ENCODE data around the gene C15orf62. TPM values are rescaled to one million over a fixed set of nuclear protein-coding genes. Genes with fewer than 3 reads are reported as not detected.

Gene C15orf62
- total RNA-seq, 2 donors from 2014 or later, result 0.46 to 0.57 TPM

DNA sequence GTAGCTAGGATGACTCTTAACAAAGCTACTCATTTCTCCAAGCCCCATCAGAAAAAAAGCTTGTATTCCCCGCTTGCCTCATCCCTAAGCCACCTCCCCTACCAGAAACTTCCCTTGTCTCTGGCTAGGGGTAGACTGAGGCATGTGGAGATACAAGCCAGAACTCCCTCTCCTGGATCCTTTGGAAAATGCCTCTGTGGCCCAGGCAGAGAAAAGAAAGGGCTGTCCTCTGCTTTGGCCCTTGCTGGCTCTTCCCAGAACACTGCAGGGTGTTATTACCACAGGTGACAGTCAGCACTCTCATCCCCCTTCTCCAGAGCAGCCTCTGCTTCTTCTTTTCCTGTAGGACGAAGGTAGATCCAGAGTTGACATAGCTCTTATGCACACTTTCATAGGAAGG is 29.9 kb upstream of the C15orf62 start:
- H3K4me3 ChIP-seq (ENCODE audit: low read length), result no peak overlapping the region
- no peak overlapping the region for H3K27ac ChIP-seq (ENCODE audit: low read depth, low read length)
- WGBS, 2 experiments (ENCODE audit: insufficient coverage in 1 of 2, insufficient read length in 1 of 2), result 94% methylated on average over 2 of the region's 2 CpGs; no CpG with 5 or more reads in 1 of the 2 experiments
- H3K36me3 ChIP-seq (ENCODE audit: control insufficient read depth, insufficient read depth, low read length), result peaks cover 82% of the 10 kb centered on the region
- no peaks in the 10 kb centered on the region for H3K27me3 Mint-ChIP-seq (ENCODE audit: insufficient read depth)
- no peaks in the 10 kb centered on the region for H3K9me3 ChIP-seq (ENCODE audit: control insufficient read depth, low read length)
- no peak overlapping the region for H3K9ac ChIP-seq (ENCODE audit: extremely low read depth, low read length, poor library complexity, severe bottlenecking)
- no peaks in the 10 kb centered on the region for H3K27me3 ChIP-seq (ENCODE audit: control insufficient read depth, insufficient read depth, low read length, poor library complexity, severe bottlenecking)
- no peak overlapping the region for H3K4me3 Mint-ChIP-seq
- H3K4me1 Mint-ChIP-seq, result peaks cover 14% of the 10 kb centered on the region
- TF ChIP-seq, protein P1, sequence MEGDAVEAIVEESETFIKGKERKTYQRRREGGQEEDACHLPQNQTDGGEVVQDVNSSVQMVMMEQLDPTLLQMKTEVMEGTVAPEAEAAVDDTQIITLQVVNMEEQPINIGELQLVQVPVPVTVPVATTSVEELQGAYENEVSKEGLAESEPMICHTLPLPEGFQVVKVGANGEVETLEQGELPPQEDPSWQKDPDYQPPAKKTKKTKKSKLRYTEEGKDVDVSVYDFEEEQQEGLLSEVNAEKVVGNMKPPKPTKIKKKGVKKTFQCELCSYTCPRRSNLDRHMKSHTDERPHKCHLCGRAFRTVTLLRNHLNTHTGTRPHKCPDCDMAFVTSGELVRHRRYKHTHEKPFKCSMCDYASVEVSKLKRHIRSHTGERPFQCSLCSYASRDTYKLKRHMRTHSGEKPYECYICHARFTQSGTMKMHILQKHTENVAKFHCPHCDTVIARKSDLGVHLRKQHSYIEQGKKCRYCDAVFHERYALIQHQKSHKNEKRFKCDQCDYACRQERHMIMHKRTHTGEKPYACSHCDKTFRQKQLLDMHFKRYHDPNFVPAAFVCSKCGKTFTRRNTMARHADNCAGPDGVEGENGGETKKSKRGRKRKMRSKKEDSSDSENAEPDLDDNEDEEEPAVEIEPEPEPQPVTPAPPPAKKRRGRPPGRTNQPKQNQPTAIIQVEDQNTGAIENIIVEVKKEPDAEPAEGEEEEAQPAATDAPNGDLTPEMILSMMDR (conservative IDR thresholded peaks at IDR 0.05), result peak; percentile 60
- peak; percentile 54 for DNase-seq
- H3K27ac Mint-ChIP-seq, result peak overlapping the region; percentile 42
- H3K9me3 Mint-ChIP-seq, result no peaks in the 10 kb centered on the region
- peaks cover 54% of the 10 kb centered on the region for H3K36me3 Mint-ChIP-seq (ENCODE audit: low read depth)
- no peaks in the 10 kb centered on the region for H3K4me1 ChIP-seq (ENCODE audit: control insufficient read depth, insufficient read depth, low read length)

DNA sequence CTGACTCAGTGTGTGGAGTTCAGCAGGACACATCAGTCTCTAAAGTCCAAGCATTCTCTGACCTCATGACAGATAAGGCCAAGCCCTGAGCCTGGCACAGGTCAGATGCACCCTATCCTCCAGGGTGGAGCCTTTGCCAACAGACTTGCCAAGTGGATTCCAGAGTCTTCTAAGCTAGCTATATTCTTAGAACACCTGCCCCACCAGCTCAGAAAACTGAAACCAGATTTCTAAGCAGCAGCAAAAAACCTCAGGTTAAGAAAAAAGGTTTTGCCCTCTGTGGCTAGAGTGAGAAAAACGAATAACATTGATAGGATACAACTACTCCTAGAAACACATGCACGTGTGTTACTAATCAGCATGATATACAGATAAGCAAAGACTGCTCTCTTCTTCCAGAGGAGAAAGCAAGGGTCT is 26.3 kb upstream of the C15orf62 start:
- Histone ChIP-seq H3K36me3 (ENCODE audit: control insufficient read depth, insufficient read depth, low read length) (peaks cover 56% of the 10 kb centered on the region), H3K9me3 (ENCODE audit: control insufficient read depth, low read length) (no peaks in the 10 kb centered on the region), H3K4me1 (ENCODE audit: control insufficient read depth, insufficient read depth, low read length) (no peaks in the 10 kb centered on the region), H3K27me3 (ENCODE audit: control insufficient read depth, insufficient read depth, low read length, poor library complexity, severe bottlenecking) (no peaks in the 10 kb centered on the region), H3K9ac (ENCODE audit: extremely low read depth, low read length, poor library complexity, severe bottlenecking) (no peak overlapping the region), H3K27ac (ENCODE audit: low read depth, low read length) (no peak overlapping the region), H3K4me3 (ENCODE audit: low read length) (no peak overlapping the region)
- DNase-seq, result no peak
- 86 to 100% methylated on average over 2 of the region's 2 CpGs for WGBS, 2 experiments (ENCODE audit: insufficient coverage in 1 of 2, insufficient read length in 1 of 2)
- Mint-ChIP-seq H3K4me1 (peaks cover 11% of the 10 kb centered on the region), H3K36me3 (ENCODE audit: low read depth) (peaks cover 24% of the 10 kb centered on the region), H3K27me3 (ENCODE audit: insufficient read depth) (no peaks in the 10 kb centered on the region), H3K9me3 (no peaks in the 10 kb centered on the region), H3K4me3 (no peak overlapping the region), H3K27ac (no peak overlapping the region)
- TF ChIP-seq, protein P1 (conservative IDR thresholded peaks at IDR 0.05), result no peak

DNA sequence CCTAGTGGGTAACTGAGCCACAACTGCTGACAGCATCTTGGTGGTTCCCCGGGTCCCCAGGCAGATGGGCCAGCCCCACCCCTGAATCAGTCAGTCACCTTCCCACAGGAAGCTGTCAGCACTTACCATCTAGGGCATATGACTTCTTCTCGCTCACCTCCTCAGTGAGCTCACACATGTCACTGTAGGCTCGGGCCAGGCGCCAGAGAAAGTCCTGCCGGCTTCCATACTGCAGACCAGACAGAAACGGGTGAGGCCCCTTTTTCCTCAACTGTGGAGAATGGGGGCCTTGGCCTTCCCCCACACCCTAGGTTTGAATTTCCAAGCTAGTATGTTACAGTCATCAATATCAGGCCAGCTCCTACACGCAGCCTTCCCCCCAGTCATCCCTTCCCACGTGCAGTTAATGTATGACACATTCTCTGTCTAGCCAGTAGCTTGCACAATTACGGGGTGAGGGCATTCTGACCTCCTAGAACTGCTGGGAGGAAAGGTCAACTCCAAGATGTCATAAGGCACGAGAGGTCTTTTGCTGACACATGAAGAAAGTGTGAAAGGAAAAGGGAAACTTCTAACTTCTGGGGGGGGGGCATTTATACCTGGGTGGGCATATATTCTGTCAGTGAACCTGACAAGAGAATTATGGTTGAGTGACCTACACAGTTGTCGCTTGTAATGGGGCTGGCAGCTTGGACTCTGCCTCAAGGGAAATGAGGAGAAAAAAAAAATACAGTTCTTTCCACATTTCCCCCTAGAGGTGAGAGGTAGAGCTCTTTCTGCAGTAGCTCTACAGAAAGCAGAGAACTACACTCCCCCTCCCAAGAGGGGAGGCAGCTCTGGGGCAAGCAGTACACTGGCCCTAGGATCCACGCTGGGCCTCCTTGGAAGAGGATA is 25.6 kb upstream of the C15orf62 start:
- H3K4me3 Mint-ChIP-seq, result no peak overlapping the region
- Histone ChIP-seq H3K36me3 (ENCODE audit: control insufficient read depth, insufficient read depth, low read length) (peaks cover 52% of the 10 kb centered on the region), H3K27ac (ENCODE audit: low read depth, low read length) (no peak overlapping the region), H3K27me3 (ENCODE audit: control insufficient read depth, insufficient read depth, low read length, poor library complexity, severe bottlenecking) (no peaks in the 10 kb centered on the region), H3K4me3 (ENCODE audit: low read length) (no peak overlapping the region), H3K4me1 (ENCODE audit: control insufficient read depth, insufficient read depth, low read length) (no peaks in the 10 kb centered on the region), H3K9me3 (ENCODE audit: control insufficient read depth, low read length) (no peaks in the 10 kb centered on the region), H3K9ac (ENCODE audit: extremely low read depth, low read length, poor library complexity, severe bottlenecking) (no peak overlapping the region)
- peaks cover 21% of the 10 kb centered on the region for H3K36me3 Mint-ChIP-seq (ENCODE audit: low read depth)
- H3K4me1 Mint-ChIP-seq, result peaks cover 5% of the 10 kb centered on the region
- TF ChIP-seq, protein P1 (conservative IDR thresholded peaks at IDR 0.05), result peak; percentile 60
- WGBS, 2 experiments (ENCODE audit: insufficient coverage in 1 of 2, insufficient read length in 1 of 2), result 92 to 93% methylated on average over 5 to 12 of the region's 12 CpGs
- H3K27ac Mint-ChIP-seq, result no peak overlapping the region
- DNase-seq, result no peak
- no peaks in the 10 kb centered on the region for H3K9me3 Mint-ChIP-seq
- H3K27me3 Mint-ChIP-seq (ENCODE audit: insufficient read depth), result no peaks in the 10 kb centered on the region

Measured in endodermal cell (in vitro differentiated cells).